LHCN-M2 (cell line): ENCODE results near the gene MRC2. TPM values are rescaled to one million over a fixed set of nuclear protein-coding genes. Genes with fewer than 3 reads are reported as not detected.
A peak's percentile ranks its signal among the peaks of the same experiment; 100 is the strongest.

Experiments used
- DNase-seq: peaks from one replicate; pipeline ENCODE4 v3.0.0-alpha.2; 2012; ENCODE audit warnings: low read depth
- total RNA-seq: library from RNA; depleted of rRNA; stranded (reverse); fragments of >200 nt; gene quantifications from 2 replicates; pipeline ENCODE4 v1.2.3, GENCODE V29; 2014

The MRC2 gene
- total RNA-seq, 1 experiment from 2014 or later, result 210 TPM

GRCh38 chr17:62716834-62717588, 89.5 kb downstream of the MRC2 start:
- DNase-seq, result no peak

- no peak for DNase-seq
Measured at GRCh38 chr17:62717589-62717855, 90.1 kb downstream of the MRC2 start.

- DNase-seq, result no peak
Measured at GRCh38 chr17:62717889-62718288, 90.4 kb downstream of the MRC2 start.

GRCh38 chr17:62718429-62718828, 91.0 kb downstream of the MRC2 start:
- DNase-seq, result no peak

DNA sequence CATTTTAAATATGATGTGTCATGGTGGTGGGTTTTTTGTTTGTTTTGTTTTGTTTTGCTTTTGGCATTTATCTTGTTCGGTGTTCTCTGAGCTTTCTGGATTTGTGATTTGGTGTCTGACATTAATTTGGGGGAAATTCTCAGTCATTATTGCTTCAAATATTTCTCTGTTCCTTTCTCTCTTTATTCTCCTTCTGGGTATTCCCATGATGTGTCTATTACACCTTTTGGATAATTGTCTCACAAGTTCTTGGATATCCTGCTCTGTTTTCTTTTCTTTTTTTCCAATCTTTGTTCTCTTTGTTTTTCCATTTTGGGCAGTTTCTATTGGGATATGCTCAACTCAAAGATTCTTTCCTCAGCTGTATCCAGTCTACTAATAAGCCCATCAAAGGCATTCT, 92.1 kb downstream of the MRC2 start:
- DNase-seq, result no peak

GRCh38 chr17:62720126-62720850, 92.8 kb downstream of the MRC2 start:
- DNase-seq, result no peak

- DNase-seq, result no peak
Measured at GRCh38 chr17:62722625-62723024, 95.2 kb downstream of the MRC2 start.

- peak; percentile 36 for DNase-seq
Measured at GRCh38 chr17:62723842-62724241, 96.4 kb downstream of the MRC2 start.

DNA sequence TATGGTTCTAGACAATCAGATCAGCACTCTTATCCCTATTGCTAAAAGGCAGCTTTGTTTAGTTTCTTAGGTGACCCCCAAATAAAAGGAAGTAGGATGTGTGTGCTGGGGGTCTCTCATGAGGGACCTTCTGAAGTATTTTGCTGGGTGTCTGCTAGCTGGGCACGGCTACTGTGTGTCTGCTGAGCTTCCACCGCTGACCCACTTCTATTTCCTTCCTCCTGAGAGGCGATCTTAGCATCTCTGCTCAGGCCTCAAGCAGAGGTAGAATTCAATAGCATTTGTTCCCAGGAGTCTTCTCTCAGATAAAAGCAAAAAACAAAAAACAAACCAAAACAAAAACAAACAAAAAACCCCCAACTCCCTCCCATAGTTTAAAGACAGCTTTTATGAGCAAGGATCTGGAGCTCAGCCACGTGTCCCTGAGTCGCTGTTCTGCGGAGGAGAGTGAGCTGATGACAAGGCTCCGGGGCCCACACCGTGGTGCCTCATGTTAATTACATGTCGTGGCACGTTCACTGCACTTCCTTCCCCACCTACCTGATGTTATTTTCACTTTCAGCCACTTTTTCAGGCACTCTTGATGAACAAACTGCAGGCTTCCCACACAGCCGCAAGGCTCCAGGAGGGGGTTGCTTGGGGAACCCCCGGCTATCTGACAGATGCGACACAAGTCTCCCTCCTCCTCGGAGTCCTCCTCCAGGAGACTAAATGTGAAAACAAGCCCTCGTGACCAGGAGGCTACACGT, 97.1 kb downstream of the MRC2 start:
- DNase-seq, result no peak

DNA sequence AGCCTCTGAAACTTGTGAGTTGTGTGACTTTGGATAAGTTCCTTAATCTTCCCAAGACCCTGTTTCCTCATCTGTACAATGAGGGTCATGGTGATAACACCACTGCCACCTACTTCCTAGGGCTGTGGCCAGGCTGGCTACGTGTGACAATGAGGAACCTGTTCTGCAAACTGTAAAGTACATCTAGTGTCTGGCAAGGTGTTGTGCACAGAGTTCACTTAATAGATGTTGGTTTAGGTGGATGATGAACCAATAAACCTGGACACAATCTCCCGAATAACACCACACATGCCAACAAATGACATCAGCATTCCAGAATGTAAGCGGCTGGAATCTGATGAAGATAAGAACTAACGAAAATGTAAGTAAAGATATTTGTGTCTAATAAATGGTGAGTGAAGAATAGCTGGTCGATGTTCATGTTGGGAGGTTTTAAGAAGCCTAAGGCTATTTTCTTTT, 98.3 kb downstream of the MRC2 start:
- DNase-seq, result no peak

GRCh38 chr17:62727916-62728672, 100.6 kb downstream of the MRC2 start:
- no peak for DNase-seq

DNA sequence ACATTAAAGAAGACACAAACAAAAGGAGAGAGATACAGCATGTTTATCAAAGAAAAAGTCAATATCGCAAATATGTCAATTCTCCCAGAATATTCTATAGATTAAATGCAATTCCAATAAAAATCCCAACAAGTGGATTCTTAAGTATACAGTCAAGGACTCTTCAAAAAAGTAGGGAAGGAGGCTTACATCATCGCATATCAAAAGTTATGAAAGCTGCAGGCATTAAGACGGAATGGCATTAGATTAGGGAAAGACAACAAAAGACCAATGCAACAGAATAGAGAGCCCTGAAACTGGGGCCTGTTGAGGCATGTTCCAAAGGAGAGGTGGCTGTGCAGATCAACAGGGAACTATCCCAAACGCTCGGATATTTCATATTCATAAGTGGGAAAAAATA, 104.7 kb downstream of the MRC2 start:
- no peak for DNase-seq

- no peak for DNase-seq
Measured at GRCh38 chr17:62735044-62735651, 107.7 kb downstream of the MRC2 start.

- DNase-seq, result no peak
Measured at GRCh38 chr17:62737513-62737912, 110.0 kb downstream of the MRC2 start.

DNA sequence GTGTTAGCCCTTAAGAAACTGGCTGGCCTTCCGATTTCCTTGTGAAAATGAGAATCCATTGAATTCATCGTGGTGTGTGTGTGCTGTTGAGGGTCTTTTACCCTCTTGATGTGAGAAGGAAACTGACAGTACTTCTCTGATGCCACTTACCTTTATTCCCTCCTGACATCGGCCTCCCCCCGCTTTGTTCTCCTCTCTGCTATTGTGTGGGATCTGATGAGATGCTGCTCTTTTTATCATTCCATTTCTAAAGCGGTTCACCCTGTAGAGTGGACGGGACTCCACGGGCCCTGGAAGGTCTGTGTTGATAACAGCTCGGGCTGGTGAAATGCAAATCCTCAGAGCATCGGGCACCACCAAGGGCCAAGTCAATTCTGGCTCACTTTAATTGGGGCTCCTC, 110.8 kb downstream of the MRC2 start:
- DNase-seq, result no peak

DNA sequence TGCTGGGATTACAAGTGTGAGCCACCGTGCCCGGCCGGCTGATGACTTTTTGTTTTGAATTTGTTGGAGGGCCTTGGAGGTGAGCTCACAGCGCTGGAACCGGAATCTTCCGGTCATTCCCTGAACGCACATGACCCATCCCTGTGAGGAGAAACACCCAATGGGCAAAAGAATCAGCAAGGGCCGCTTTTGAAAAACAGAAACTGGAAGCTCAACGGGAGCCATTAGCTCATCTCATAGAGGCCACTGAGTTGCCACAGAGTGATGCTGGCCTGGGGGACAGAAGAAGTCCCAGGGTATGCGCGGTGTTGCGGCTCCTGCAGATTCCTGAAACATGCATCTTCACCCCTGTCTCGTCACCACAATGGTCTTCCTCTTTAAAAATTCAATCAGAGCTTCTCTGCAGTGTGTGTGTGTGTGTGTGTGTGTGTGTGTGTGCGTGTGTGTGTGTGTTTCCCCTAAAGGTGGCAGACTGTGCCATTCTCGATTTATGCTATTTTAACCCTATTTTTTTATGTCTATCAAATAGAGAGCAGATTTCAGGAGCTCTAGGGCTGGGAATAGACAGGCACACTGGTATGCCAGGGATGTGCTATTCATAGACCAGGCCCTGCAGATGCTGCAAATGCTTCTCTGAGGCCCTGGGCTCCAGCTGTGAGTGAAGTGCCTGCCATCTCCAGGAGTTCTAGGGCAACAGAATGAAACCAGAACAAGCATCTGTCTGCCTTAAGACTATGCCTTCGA, 112.3 kb downstream of the MRC2 start:
- peak; percentile 27 for DNase-seq

GRCh38 chr17:62741290-62741689, 113.8 kb downstream of the MRC2 start:
- DNase-seq, result no peak
